Vagina (tissue), 2 donors: ENCODE results near the gene USP16.

Experiments used
- POLR2A ChIP-seq, 2 donors: fragments of 450-650 bp; IDR thresholded peaks; one replicate each; pipeline ENCODE4 v1.6.1; 2017; ENCODE audit warnings: antibody characterized with exemption in 2 of 2, mild to moderate bottlenecking in 2 of 2, moderate library complexity in 2 of 2
- POLR2AphosphoS5 ChIP-seq, 2 donors: sonication (generic); formaldehyde crosslinking; IDR thresholded peaks; one replicate each; pipeline ENCODE4 v1.9.0; 2017; ENCODE audit warnings: antibody characterized with exemption in 2 of 2, mild to moderate bottlenecking in 2 of 2, low read depth in 1 of 2; ENCODE audit not compliant: insufficient read depth in 1 of 2
- TF ChIP-seq, protein P1 (sequence below), 3 experiments: fragments of 450-650 bp in 2 of 3; fragments of 200-600 bp in 1 of 3; sonication (generic) in 1 of 3; IDR thresholded peaks; one replicate each; pipeline ENCODE4 v1.5.1; 2017 to 2019; ENCODE audit warnings: antibody characterized with exemption in 3 of 3, mild to moderate bottlenecking in 2 of 3, moderate library complexity in 2 of 3

DNA sequence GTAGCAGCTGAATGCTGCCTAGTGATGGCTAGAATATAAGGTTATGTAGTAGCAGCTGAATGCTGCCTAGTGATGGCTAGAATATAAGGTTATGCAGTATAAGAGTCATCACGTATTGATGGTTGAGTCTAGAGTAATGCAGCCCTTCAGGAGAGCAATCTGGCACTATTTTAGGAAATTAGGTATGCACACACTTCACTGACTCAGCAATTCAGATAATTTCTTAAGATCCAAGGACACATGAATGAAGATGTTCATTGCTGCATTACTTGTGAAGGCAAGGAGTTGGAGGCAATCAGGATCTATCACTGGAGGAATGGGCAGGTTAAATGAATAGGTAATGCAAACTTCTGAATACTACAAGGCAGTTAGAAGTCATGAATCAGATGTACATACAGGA, 45.4 kb upstream of the USP16 start:
- TF ChIP-seq POLR2AphosphoS5 (IDR thresholded peaks at IDR 0.05; ENCODE audit: insufficient read depth in 1 of 2, low read depth in 1 of 2) (no peak), POLR2A (IDR thresholded peaks at IDR 0.05) (no peak)
- TF ChIP-seq, protein P1, sequence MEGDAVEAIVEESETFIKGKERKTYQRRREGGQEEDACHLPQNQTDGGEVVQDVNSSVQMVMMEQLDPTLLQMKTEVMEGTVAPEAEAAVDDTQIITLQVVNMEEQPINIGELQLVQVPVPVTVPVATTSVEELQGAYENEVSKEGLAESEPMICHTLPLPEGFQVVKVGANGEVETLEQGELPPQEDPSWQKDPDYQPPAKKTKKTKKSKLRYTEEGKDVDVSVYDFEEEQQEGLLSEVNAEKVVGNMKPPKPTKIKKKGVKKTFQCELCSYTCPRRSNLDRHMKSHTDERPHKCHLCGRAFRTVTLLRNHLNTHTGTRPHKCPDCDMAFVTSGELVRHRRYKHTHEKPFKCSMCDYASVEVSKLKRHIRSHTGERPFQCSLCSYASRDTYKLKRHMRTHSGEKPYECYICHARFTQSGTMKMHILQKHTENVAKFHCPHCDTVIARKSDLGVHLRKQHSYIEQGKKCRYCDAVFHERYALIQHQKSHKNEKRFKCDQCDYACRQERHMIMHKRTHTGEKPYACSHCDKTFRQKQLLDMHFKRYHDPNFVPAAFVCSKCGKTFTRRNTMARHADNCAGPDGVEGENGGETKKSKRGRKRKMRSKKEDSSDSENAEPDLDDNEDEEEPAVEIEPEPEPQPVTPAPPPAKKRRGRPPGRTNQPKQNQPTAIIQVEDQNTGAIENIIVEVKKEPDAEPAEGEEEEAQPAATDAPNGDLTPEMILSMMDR (IDR thresholded peaks at IDR 0.05) = no peak
